D721Med (cell line): Measurements from ENCODE around the gene NAA10.

ENCODE experiments used
- DNase-seq: peaks from one replicate; pipeline ENCODE4 v3.0.0; 2011; ENCODE audit warnings: low spot score; ENCODE audit not compliant: insufficient read length
- FAIRE-seq: peaks from 2 replicates; lab custom pipeline; 2011; peaks lifted over from hg19 to GRCh38; lab: Jason Lieb, UNC
- TF ChIP-seq, protein P1 (sequence below): IDR thresholded peaks from 2 replicates; pipeline ENCODE4 v1.5.1; 2012; ENCODE audit warnings: mild to moderate bottlenecking, control low read depth; ENCODE audit not compliant: insufficient read depth; ENCODE audit errors: missing control alignments

NAA10 gene

DNA sequence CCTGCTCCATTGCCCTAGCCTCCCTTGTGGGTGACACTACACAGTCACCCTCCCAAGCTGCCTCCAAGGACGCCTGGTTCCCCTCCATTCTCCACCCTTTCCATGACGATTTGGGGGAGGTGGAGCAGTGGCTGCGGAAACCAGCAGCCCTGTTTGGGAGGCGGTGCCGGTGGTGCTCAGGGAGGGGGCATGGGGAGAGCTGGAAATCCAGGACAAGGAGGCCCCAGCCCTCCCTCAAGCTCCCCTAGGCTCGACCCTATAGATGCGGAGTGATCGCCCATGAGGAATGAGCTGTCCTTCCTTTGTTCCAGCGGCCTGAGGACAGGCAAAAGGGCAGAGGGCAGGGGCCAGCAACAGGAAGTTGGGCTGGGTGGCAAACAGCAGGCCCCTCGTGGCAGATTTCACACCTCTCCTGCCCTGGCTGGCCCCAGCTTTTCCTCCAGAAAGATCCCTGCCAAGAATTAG, 13.2 kb upstream of the NAA10 start:
- FAIRE-seq (no peak), DNase-seq (no peak)
- TF ChIP-seq, protein P1, sequence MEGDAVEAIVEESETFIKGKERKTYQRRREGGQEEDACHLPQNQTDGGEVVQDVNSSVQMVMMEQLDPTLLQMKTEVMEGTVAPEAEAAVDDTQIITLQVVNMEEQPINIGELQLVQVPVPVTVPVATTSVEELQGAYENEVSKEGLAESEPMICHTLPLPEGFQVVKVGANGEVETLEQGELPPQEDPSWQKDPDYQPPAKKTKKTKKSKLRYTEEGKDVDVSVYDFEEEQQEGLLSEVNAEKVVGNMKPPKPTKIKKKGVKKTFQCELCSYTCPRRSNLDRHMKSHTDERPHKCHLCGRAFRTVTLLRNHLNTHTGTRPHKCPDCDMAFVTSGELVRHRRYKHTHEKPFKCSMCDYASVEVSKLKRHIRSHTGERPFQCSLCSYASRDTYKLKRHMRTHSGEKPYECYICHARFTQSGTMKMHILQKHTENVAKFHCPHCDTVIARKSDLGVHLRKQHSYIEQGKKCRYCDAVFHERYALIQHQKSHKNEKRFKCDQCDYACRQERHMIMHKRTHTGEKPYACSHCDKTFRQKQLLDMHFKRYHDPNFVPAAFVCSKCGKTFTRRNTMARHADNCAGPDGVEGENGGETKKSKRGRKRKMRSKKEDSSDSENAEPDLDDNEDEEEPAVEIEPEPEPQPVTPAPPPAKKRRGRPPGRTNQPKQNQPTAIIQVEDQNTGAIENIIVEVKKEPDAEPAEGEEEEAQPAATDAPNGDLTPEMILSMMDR, result no peak

GRCh38 chrX:153947009-153947769, 12.4 kb upstream of the NAA10 start:
- no peak for FAIRE-seq

GRCh38 chrX:153945956-153946943, 11.4 kb upstream of the NAA10 start:
- TF ChIP-seq, protein P1, result no peak
- FAIRE-seq (no peak), DNase-seq (no peak)

More at GRCh38 chrX:153947009-153947769, 12.4 kb upstream of the NAA10 start:
- TF ChIP-seq, protein P1, result peak; percentile 62
- DNase-seq, result peak; percentile 58

DNA sequence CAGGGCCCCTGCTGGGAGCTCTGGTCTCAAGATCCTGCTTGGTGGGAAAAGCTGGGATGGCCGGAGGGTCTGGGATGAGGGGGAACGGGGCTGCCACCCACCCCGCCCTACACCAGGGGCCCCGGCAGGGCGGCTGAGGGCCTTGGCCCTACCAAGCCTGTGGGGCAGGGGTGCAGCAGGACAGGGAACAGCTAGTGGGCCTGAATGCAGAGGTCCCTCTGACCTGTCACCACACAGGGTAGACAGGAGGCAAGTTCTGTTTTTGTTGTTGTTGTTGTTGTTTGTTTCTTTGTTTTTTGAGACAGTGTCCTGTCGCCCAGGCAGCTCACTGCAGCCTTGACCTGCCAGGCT, 9.9 kb upstream of the NAA10 start:
- DNase-seq, result no peak
- no peak for FAIRE-seq
- TF ChIP-seq, protein P1, result no peak

GRCh38 chrX:153944140-153944799, 9.4 kb upstream of the NAA10 start, which contains the start of gene RENBP:
TSS of gene RENBP (minus strand) at chrX:153944643. CDS start at chrX:153944610, 33 bp downstream.
- DNase-seq (no peak), FAIRE-seq (no peak)
- TF ChIP-seq, protein P1, result no peak

DNA sequence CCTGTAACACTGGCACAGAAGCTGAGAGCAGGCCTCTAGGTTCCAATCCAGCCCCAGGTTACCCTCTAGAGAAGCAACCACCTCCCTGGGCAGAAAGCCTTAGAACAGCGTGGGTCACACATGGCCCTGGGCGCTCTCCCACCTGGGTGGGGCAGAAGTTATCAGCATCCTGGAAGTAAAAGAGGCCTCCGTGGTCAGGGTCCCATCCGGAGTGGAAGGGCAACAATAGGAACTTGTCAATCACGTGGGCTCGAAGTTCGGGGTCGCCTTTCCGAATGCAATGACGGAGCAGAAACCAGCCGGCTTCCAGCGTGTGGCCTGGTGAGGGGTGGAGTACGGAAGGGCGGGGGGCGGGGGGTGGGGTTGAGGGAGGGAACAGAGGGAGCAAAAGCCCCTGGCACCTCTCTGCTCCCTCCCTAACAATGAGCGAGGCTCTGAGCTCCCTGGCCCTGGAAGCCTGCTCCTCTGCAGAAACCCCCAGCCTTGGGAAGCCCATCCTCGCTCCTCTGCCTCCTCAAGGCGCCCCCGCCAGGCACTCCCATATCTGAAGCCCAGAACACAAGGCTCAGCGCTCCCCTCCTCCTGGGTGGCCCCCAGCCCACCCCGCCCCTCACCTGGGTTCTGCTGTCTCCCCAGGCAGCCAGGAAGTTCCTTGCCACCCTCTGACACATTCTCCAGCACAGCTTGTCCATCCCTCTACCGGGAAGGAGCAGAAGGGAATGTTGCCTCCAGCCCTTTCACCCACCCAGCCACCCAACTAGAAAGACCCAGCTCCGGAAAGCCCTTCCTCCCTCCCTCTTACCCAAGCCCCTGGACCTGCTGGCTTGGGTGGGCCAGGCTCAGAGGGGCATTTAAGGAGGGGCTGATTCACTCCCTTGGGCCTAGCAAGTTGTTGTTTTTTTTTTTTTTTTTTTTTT, 6.8 kb upstream of the NAA10 start:
- TF ChIP-seq, protein P1, result no peak
- DNase-seq (no peak), FAIRE-seq (no peak)
